Smooth muscle cell (in vitro differentiated cells): ENCODE data around the gene METTL9. TPM values are rescaled to one million over a fixed set of nuclear protein-coding genes. Genes with fewer than 3 reads are reported as not detected.
"Not testable (repeated sequence)": the region's sequence is repeated elsewhere in the genome, so short reads cannot be mapped to it uniquely, and the experiment has no call there.

ENCODE experiments used
- DNase-seq: peaks from one replicate; lab custom pipeline; 2025; ENCODE audit not compliant: unreplicated experiment; lab: John Stamatoyannopoulos, UW
- H2AFZ ChIP-seq: fragments of 200-600 bp; sonication (generic); 2 replicates; pipeline ENCODE4 v1.6.0; 2016; ENCODE audit warnings: antibody characterized with exemption, low read depth, mild to moderate bottlenecking
- H3F3A ChIP-seq: fragments of 200-600 bp; sonication (generic); 2 replicates; pipeline ENCODE4 v1.6.0; 2017; ENCODE audit warnings: antibody characterized with exemption, low read depth
- H3K27ac ChIP-seq: fragments of 200-600 bp; sonication (generic); 2 replicates; pipeline ENCODE4 v1.5.1; 2016; ENCODE audit warnings: low read depth, mild to moderate bottlenecking
- H3K27me3 ChIP-seq: fragments of 200-600 bp; sonication (generic); 2 replicates; pipeline ENCODE4 v1.6.1; 2016; ENCODE audit warnings: low read depth, mild to moderate bottlenecking
- H3K36me3 ChIP-seq: fragments of 200-600 bp; sonication (generic); 2 replicates; pipeline ENCODE4 v1.5.1; 2016; ENCODE audit warnings: low read depth
- H3K4me1 ChIP-seq: fragments of 200-600 bp; sonication (generic); 2 replicates; pipeline ENCODE4 v1.5.1; 2016; ENCODE audit warnings: low read depth
- H3K4me2 ChIP-seq: fragments of 200-600 bp; sonication (generic); 2 replicates; pipeline ENCODE4 v1.6.0; 2016; ENCODE audit warnings: mild to moderate bottlenecking
- H3K4me3 ChIP-seq: fragments of 200-600 bp; sonication (generic); 2 replicates; pipeline ENCODE4 v1.5.1; 2016; ENCODE audit warnings: mild to moderate bottlenecking
- H3K79me2 ChIP-seq: fragments of 200-600 bp; sonication (generic); 2 replicates; pipeline ENCODE4 v1.6.0; 2016; ENCODE audit warnings: low read depth, mild to moderate bottlenecking
- H3K9ac ChIP-seq: fragments of 200-600 bp; sonication (generic); 2 replicates; pipeline ENCODE4 v1.6.0; 2016; ENCODE audit warnings: low read depth
- H3K9me3 ChIP-seq: fragments of 200-600 bp; sonication (generic); replicated peaks from 2 replicates; pipeline ENCODE4 v1.5.1; 2016; ENCODE audit warnings: low read depth
- H4K20me1 ChIP-seq: fragments of 200-600 bp; sonication (generic); 2 replicates; pipeline ENCODE4 v1.6.0; 2016; ENCODE audit warnings: low read depth
- CTCF ChIP-seq: fragments of 200-600 bp; sonication (generic); IDR thresholded peaks from 2 replicates; pipeline ENCODE4 v1.5.1; 2017; ENCODE audit warnings: borderline replicate concordance, mild to moderate bottlenecking, antibody characterized with exemption; ENCODE audit not compliant: insufficient read depth, poor library complexity, severe bottlenecking
- WGBS: methylation state at CpG from one replicate; pipeline ENCODE4 v1.1.7; 2016; ENCODE audit warnings: low lambda C conversion rate; 5-methylcytosine and 5-hydroxymethylcytosine counted together
- polyA plus RNA-seq: library from polyadenylated mRNA; unstranded; fragments of >200 nt; fragmentation: Nextera tagmentation; extraction: Ambion mirVana; gene quantifications from 2 replicates; pipeline ENCODE4 v1.2.1, GENCODE V29; 2016
- total RNA-seq: library from RNA; depleted of rRNA; stranded (reverse); fragments of >200 nt; gene quantifications from 2 replicates; pipeline ENCODE4 v1.2.3, GENCODE V29; 2014

The METTL9 gene
- total and polyA plus RNA-seq, 2 experiments from 2014 or later: 97.5 to 157 TPM

- no peaks in the 10 kb centered on the region for H3K79me2 ChIP-seq
- TF ChIP-seq CTCF: peak; percentile 38
- WGBS: 38% methylated on average over 6 of the region's 6 CpGs
- H3K27ac ChIP-seq: no peak overlapping the region
- no peaks in the 10 kb centered on the region for H3K9me3 ChIP-seq
- no peaks in the 10 kb centered on the region for H3K4me1 ChIP-seq
- H3K4me2 ChIP-seq: no peak overlapping the region
- no peaks in the 10 kb centered on the region for H3F3A ChIP-seq
- H3K4me3 ChIP-seq: no peak overlapping the region
- H3K36me3 ChIP-seq: no peaks in the 10 kb centered on the region
- peaks cover 12% of the 10 kb centered on the region for H3K27me3 ChIP-seq
- H4K20me1 ChIP-seq: no peaks in the 10 kb centered on the region
- no peak overlapping the region for H2AFZ ChIP-seq
- no peak overlapping the region for H3K9ac ChIP-seq
- DNase-seq: no peak
These were observed 84.8 kb downstream of the METTL9 start for GRCh38 chr16:21684199-21684598.

GRCh38 chr16:21685034-21685455 is 85.7 kb downstream of the METTL9 start:
- no peaks in the 10 kb centered on the region for H4K20me1 ChIP-seq
- no peak overlapping the region for H3K4me3 ChIP-seq
- no peak overlapping the region for H3K4me2 ChIP-seq
- H2AFZ ChIP-seq: no peak overlapping the region
- H3K9ac ChIP-seq: no peak overlapping the region
- 68% methylated on average over 14 of the region's 14 CpGs for WGBS
- DNase-seq: no peak
- no peaks in the 10 kb centered on the region for H3K4me1 ChIP-seq
- no peaks in the 10 kb centered on the region for H3F3A ChIP-seq
- H3K9me3 ChIP-seq: no peaks in the 10 kb centered on the region
- no peak for TF ChIP-seq CTCF
- H3K36me3 ChIP-seq: no peaks in the 10 kb centered on the region
- peaks cover 12% of the 10 kb centered on the region for H3K27me3 ChIP-seq
- no peaks in the 10 kb centered on the region for H3K79me2 ChIP-seq
- H3K27ac ChIP-seq: no peak overlapping the region

- Histone ChIP-seq H3K9ac (no peak overlapping the region), H3K27ac (no peak overlapping the region), H3K27me3 (no peaks in the 10 kb centered on the region), H3K36me3 (no peaks in the 10 kb centered on the region), H3K4me3 (no peak overlapping the region), H3K79me2 (no peaks in the 10 kb centered on the region), H3F3A (no peaks in the 10 kb centered on the region), H2AFZ (no peak overlapping the region), H3K4me1 (no peaks in the 10 kb centered on the region), H4K20me1 (no peaks in the 10 kb centered on the region), H3K9me3 (no peaks in the 10 kb centered on the region), H3K4me2 (no peak overlapping the region)
- DNase-seq: no peak
- WGBS: 80% methylated on average over 4 of the region's 4 CpGs
- no peak for TF ChIP-seq CTCF
These were observed 89.7 kb downstream of the METTL9 start for GRCh38 chr16:21689107-21689506.

GRCh38 chr16:21690967-21691366 is 91.6 kb downstream of the METTL9 start:
- H3K27ac ChIP-seq, H3K27me3 ChIP-seq, H4K20me1 ChIP-seq, H3K79me2 ChIP-seq, H3K36me3 ChIP-seq, H3K4me3 ChIP-seq, H3F3A ChIP-seq, DNase-seq, H3K4me2 ChIP-seq, H3K4me1 ChIP-seq, H2AFZ ChIP-seq, H3K9me3 ChIP-seq, H3K9ac ChIP-seq: not testable (repeated sequence)
- WGBS: 93% methylated on average over 4 of the region's 4 CpGs
